Measurements from ENCODE around the gene PPP1R14D.

PPP1R14D gene

GRCh38 chr15:40785164-40785563, 43.3 kb downstream of the PPP1R14D start:
- peaks cover 8% of the 10 kb centered on the region for H3K4me1 ChIP-seq (ENCODE audit: control insufficient read depth, insufficient read depth, low read length)
- ChIA-PET CTCF (interaction anchor here (0.6 to 3.2 kb wide), 10 partner anchors 8 to 445 kb away, joined by 3 to 15 read pairs (median 4); partner anchors contain the start of genes C15orf62, CCDC9B and VPS18), POLR2A (no interaction called here)
- TF ChIP-seq ZNF830 (tag by site-specific recombination; IDR thresholded peaks at IDR 0.05; ENCODE audit: low read depth) (no peak), ZNF335 (tag by site-specific recombination; conservative IDR thresholded peaks at IDR 0.05) (no peak), ZBTB26 (tag by site-specific recombination; optimal IDR thresholded peaks at IDR 0.05) (no peak), ZNF658 (tag by site-specific recombination; IDR thresholded peaks at IDR 0.05) (no peak), ZNF366 (tag by site-specific recombination; conservative IDR thresholded peaks at IDR 0.05) (no peak), PRDM1 (tag by site-specific recombination; IDR thresholded peaks at IDR 0.05) (no peak), ZNF157 (tag by site-specific recombination; IDR thresholded peaks at IDR 0.05) (no peak), ZEB2 (tag by site-specific recombination; IDR thresholded peaks at IDR 0.05) (no peak), ZXDB (tag by site-specific recombination; IDR thresholded peaks at IDR 0.05) (no peak), ZNF148 (tag by site-specific recombination; IDR thresholded peaks at IDR 0.05; ENCODE audit: borderline replicate concordance) (no peak), ZNF704 (tag by site-specific recombination; IDR thresholded peaks at IDR 0.05) (no peak)
- H3K36me3 ChIP-seq (ENCODE audit: control insufficient read depth in 2 of 2, insufficient read depth in 1 of 2, low read length in 2 of 2): no peaks in the 10 kb centered on the region; a peak in 1 of 3 replicates
- no peaks in the 10 kb centered on the region for H3K9me3 ChIP-seq (ENCODE audit: control insufficient read depth, insufficient read depth, low read depth, low read length)
- H3K27ac ChIP-seq (ENCODE audit: extremely low read depth, low read depth, low read length): no peak overlapping the region
- no peak overlapping the region for H3K4me3 ChIP-seq (ENCODE audit: low read depth, low read length)

GRCh38 chr15:40782609-40783227, 45.8 kb downstream of the PPP1R14D start:
- Histone ChIP-seq H3K9me3 (ENCODE audit: control insufficient read depth, insufficient read depth, low read depth, low read length) (no peaks in the 10 kb centered on the region), H3K27ac (ENCODE audit: extremely low read depth, low read depth, low read length) (no peak overlapping the region), H3K4me1 (ENCODE audit: control insufficient read depth, insufficient read depth, low read length) (peaks cover 6% of the 10 kb centered on the region), H3K4me3 (ENCODE audit: low read depth, low read length) (no peak overlapping the region), H3K36me3 (ENCODE audit: control insufficient read depth in 2 of 2, insufficient read depth in 1 of 2, low read length in 2 of 2) (peaks cover 6 to 20% of the 10 kb centered on the region in 2 experiments; a peak in 2 of 3 replicates)
- POLR2A ChIA-PET: interaction anchor here (0.6 to 1.2 kb wide), 4 partner anchors 22 to 184 kb away, joined by 3 to 5 read pairs (median 4); partner anchors contain the start of gene SPINT1
- CTCF ChIA-PET: interaction anchor here (0.7 to 2.0 kb wide), 20 partner anchors 9 to 325 kb away, joined by 3 to 18 read pairs (median 5); partner anchors contain the start of genes C15orf62 and VPS18
- TF ChIP-seq ZNF214 (tag by site-specific recombination; IDR thresholded peaks at IDR 0.05; ENCODE audit: borderline replicate concordance): no peak
- no peak for TF ChIP-seq GLIS2 (tag by site-specific recombination; IDR thresholded peaks at IDR 0.05)
- no peak for TF ChIP-seq SETDB1 (IDR thresholded peaks at IDR 0.05; ENCODE audit: insufficient read length, low read length)
- TF ChIP-seq ZNF16 (tag by site-specific recombination; IDR thresholded peaks at IDR 0.05; ENCODE audit: low read depth): no peak
- peak; percentile 38; the same call in 1 of the 2 replicates for TF ChIP-seq SP7 (tag by site-specific recombination; IDR thresholded peaks at IDR 0.05)
- TF ChIP-seq ZNF112 (tag by site-specific recombination; IDR thresholded peaks at IDR 0.05): no peak
- peak; percentile 74 for TF ChIP-seq ZNF654 (tag by site-specific recombination; IDR thresholded peaks at IDR 0.05; ENCODE audit: low read depth)
- TF ChIP-seq ZNF223 (tag by site-specific recombination; IDR thresholded peaks at IDR 0.05): no peak
- TF ChIP-seq ZNF600 (tag by site-specific recombination; IDR thresholded peaks at IDR 0.05): 0 out of 2 replicates have a peak, but pooled peaks have one; percentile 20
- TF ChIP-seq ZNF580 (tag by site-specific recombination; IDR thresholded peaks at IDR 0.05): no peak
- peak; percentile 79; the same call in 1 of the 2 replicates for TF ChIP-seq ZSCAN30 (tag by site-specific recombination; IDR thresholded peaks at IDR 0.05)
- no peak for TF ChIP-seq ZSCAN23 (tag by site-specific recombination; IDR thresholded peaks at IDR 0.05)
- TF ChIP-seq ZNF530 (tag by site-specific recombination; IDR thresholded peaks at IDR 0.05; ENCODE audit: low read depth): no peak
- no peak for TF ChIP-seq SP3 (tag by site-specific recombination; IDR thresholded peaks at IDR 0.05)
- TF ChIP-seq ZXDB (tag by site-specific recombination; IDR thresholded peaks at IDR 0.05): no peak
- TF ChIP-seq ZNF596 (tag by site-specific recombination; IDR thresholded peaks at IDR 0.05): no peak
- peak; percentile 37; the same call in 1 of the 2 replicates for TF ChIP-seq ZNF10 (tag by site-specific recombination; IDR thresholded peaks at IDR 0.05)
- no peak for TF ChIP-seq MEIS1 (CRISPR knock-in tag; IDR thresholded peaks at IDR 0.05; ENCODE audit: borderline replicate concordance)
- TF ChIP-seq ZNF776 (tag by site-specific recombination; IDR thresholded peaks at IDR 0.05; ENCODE audit: borderline replicate concordance): no peak

All from HEK293 (cell line).